Ascending aorta (tissue), 2 donors: Measurements from ENCODE around the gene OMD. TPM values are rescaled to one million over a fixed set of nuclear protein-coding genes. Genes with fewer than 3 reads are reported as not detected.
A peak's percentile ranks its signal among the peaks of the same experiment; 100 is the strongest.

Experiments used
- DNase-seq, 2 donors: peaks; one replicate each; pipeline ENCODE4 v3.0.0-alpha.2; 2019; ENCODE audit warnings: low spot score in 2 of 2
- H3K27ac ChIP-seq, 2 donors: fragments of 200-600 bp; sonication (generic); one replicate each; pipeline ENCODE4 v1.5.1; 2016 to 2017; ENCODE audit warnings: mild to moderate bottlenecking in 1 of 2
- H3K27me3 ChIP-seq: fragments of 200-600 bp; sonication (generic); one replicate; pipeline ENCODE4 v1.5.1; 2017
- H3K36me3 ChIP-seq, 2 donors: fragments of 200-600 bp; sonication (generic); one replicate each; pipeline ENCODE4 v1.5.1; 2016
- H3K4me1 ChIP-seq, 2 donors: fragments of 200-600 bp; sonication (generic); one replicate each; pipeline ENCODE4 v1.5.1; 2016 to 2017; ENCODE audit warnings: mild to moderate bottlenecking in 1 of 2
- H3K4me3 ChIP-seq, 2 donors: fragments of 200-600 bp; sonication (generic); one replicate each; pipeline ENCODE4 v1.5.1; 2016 to 2017; ENCODE audit warnings: mild to moderate bottlenecking in 1 of 2
- H3K9me3 ChIP-seq, 2 donors: fragments of 200-600 bp; sonication (generic); one replicate each; pipeline ENCODE4 v1.5.1; 2016
- CTCF ChIP-seq, 3 experiments: fragments of 200-600 bp in 2 of 3; fragments of 450-650 bp in 1 of 3; sonication (generic) in 2 of 3; IDR thresholded peaks; one replicate each; pipeline ENCODE4 v1.5.1; 2016 to 2019; ENCODE audit warnings: antibody characterized with exemption in 3 of 3, mild to moderate bottlenecking in 1 of 3, moderate library complexity in 1 of 3
- intact Hi-C: fragments of 100-400 bp; cut with DNase I; formaldehyde crosslinking; loops from one replicate; pipeline ENCODE4 v1.15.1; 2023
- total RNA-seq: library from RNA; depleted of rRNA; stranded (reverse); fragments of >200 nt; gene quantifications from one replicate; pipeline ENCODE4 v1.1.0, GENCODE V29; 2016

Gene OMD
- total RNA-seq, 1 donor from 2014 or later, result 36.2 TPM

GRCh38 chr9:92439921-92440750, 15.9 kb upstream of the OMD start:
- TF ChIP-seq CTCF (IDR thresholded peaks at IDR 0.05), result no peak
- Histone ChIP-seq H3K36me3 (no peaks in the 10 kb centered on the region), H3K27ac (no peak overlapping the region), H3K27me3 (no peaks in the 10 kb centered on the region), H3K9me3 (no peaks in the 10 kb centered on the region), H3K4me3 (no peak overlapping the region), H3K4me1 (peaks cover 0 to 14% of the 10 kb centered on the region in 2 donors)
- DNase-seq, result no peak
- intact Hi-C loops, result loop anchor here (2.0 to 5.0 kb wide), 4 partner anchors 97 to 325 kb away; partner anchors contain the start of genes BICD2, CENPP and NOL8

- TF ChIP-seq CTCF (IDR thresholded peaks at IDR 0.05), result peak; percentile 18 to 55 (median 51)
- Histone ChIP-seq H3K27ac (no peak overlapping the region), H3K4me3 (no peak overlapping the region), H3K27me3 (no peaks in the 10 kb centered on the region), H3K36me3 (no peaks in the 10 kb centered on the region), H3K9me3 (no peaks in the 10 kb centered on the region), H3K4me1 (peaks cover 0 to 14% of the 10 kb centered on the region in 2 donors)
- intact Hi-C loops, result loop anchor here (2.0 kb wide), 3 partner anchors 96 to 326 kb away; partner anchors contain the start of genes BICD2, CENPP and NOL8
- DNase-seq, result no peak
These were observed 14.7 kb upstream of the OMD start for GRCh38 chr9:92438900-92439526.

GRCh38 chr9:92435263-92435662, 11.0 kb upstream of the OMD start:
- intact Hi-C loops, result no loop called here

GRCh38 chr9:92432972-92433548, 8.8 kb upstream of the OMD start:
- DNase-seq, result no peak
- TF ChIP-seq CTCF (IDR thresholded peaks at IDR 0.05), result no peak
- H3K4me1 ChIP-seq, result no peaks in the 10 kb centered on the region
- H3K9me3 ChIP-seq, result no peaks in the 10 kb centered on the region
- H3K36me3 ChIP-seq, result no peaks in the 10 kb centered on the region
- H3K27me3 ChIP-seq, result no peaks in the 10 kb centered on the region
- intact Hi-C loops, result no loop called here
- no peak overlapping the region for H3K27ac ChIP-seq
- H3K4me3 ChIP-seq, result no peak overlapping the region

More at GRCh38 chr9:92435263-92435662, 11.0 kb upstream of the OMD start:
- Histone ChIP-seq H3K4me3 (no peak overlapping the region), H3K36me3 (no peaks in the 10 kb centered on the region), H3K27ac (no peak overlapping the region), H3K9me3 (no peaks in the 10 kb centered on the region), H3K27me3 (no peaks in the 10 kb centered on the region), H3K4me1 (peaks cover 0 to 14% of the 10 kb centered on the region in 2 donors)
- TF ChIP-seq CTCF (IDR thresholded peaks at IDR 0.05), result no peak
- no peak for DNase-seq

GRCh38 chr9:92432350-92432749, 8.1 kb upstream of the OMD start:
- TF ChIP-seq CTCF (IDR thresholded peaks at IDR 0.05), result no peak
- no peaks in the 10 kb centered on the region for H3K4me1 ChIP-seq
- no peaks in the 10 kb centered on the region for H3K36me3 ChIP-seq
- H3K9me3 ChIP-seq, result no peaks in the 10 kb centered on the region
- H3K27ac ChIP-seq, result no peak overlapping the region
- no peaks in the 10 kb centered on the region for H3K27me3 ChIP-seq
- H3K4me3 ChIP-seq, result no peak overlapping the region
- DNase-seq, result no peak
- intact Hi-C loops, result no loop called here
